Omental fat pad (tissue), 4 donors: ENCODE measurements around the gene KLC1. TPM values are rescaled to one million over a fixed set of nuclear protein-coding genes. Genes with fewer than 3 reads are reported as not detected.

Experiments used
- ATAC-seq: fragments of 150-250 bp; one replicate; pipeline ENCODE4 v1.9.1; 2016; ENCODE audit warnings: mild to moderate bottlenecking, moderate library complexity; ENCODE audit not compliant: low FRiP score
- DNase-seq: peaks from one replicate; pipeline ENCODE4 v3.0.0-alpha.2; 2019; ENCODE audit warnings: low spot score
- CTCF ChIP-seq, 3 donors: fragments of 450-650 bp; IDR thresholded peaks; one replicate each; pipeline ENCODE4 v1.5.1; 2016 to 2017; ENCODE audit warnings: antibody characterized with exemption in 3 of 3, mild to moderate bottlenecking in 3 of 3, moderate library complexity in 2 of 3
- total RNA-seq, 4 donors: library from RNA; depleted of rRNA; stranded (reverse); fragments of >200 nt; gene quantifications; one replicate each; pipeline ENCODE4 v1.1.0, GENCODE V29; 2016

Gene KLC1
- total RNA-seq, 4 donors from 2014 or later, result 195 to 349 (median 289) TPM

GRCh38 chr14:103708750-103709187, 79.8 kb downstream of the KLC1 start:
- DNase-seq (no peak), ATAC-seq (no peak)
- TF ChIP-seq CTCF (IDR thresholded peaks at IDR 0.05), result no peak

- DNase-seq (no peak), ATAC-seq (no peak)
- no peak for TF ChIP-seq CTCF (IDR thresholded peaks at IDR 0.05)
These were observed 80.8 kb downstream of the KLC1 start for GRCh38 chr14:103709814-103710213.

- no peak for TF ChIP-seq CTCF (IDR thresholded peaks at IDR 0.05)
- no peak for DNase-seq
- no peak for ATAC-seq
These were observed 81.9 kb downstream of the KLC1 start for GRCh38 chr14:103710771-103711377.

- TF ChIP-seq CTCF (IDR thresholded peaks at IDR 0.05), result no peak
- DNase-seq, result no peak
- ATAC-seq, result no peak
These were observed 82.8 kb downstream of the KLC1 start for GRCh38 chr14:103711516-103712431.

- ATAC-seq, result no peak
- no peak for TF ChIP-seq CTCF (IDR thresholded peaks at IDR 0.05)
These were observed 83.7 kb downstream of the KLC1 start for GRCh38 chr14:103712633-103713247.

GRCh38 chr14:103713304-103714062, 84.5 kb downstream of the KLC1 start:
- DNase-seq (no peak), ATAC-seq (no peak)
- no peak for TF ChIP-seq CTCF (IDR thresholded peaks at IDR 0.05)

More at GRCh38 chr14:103712633-103713247, 83.7 kb downstream of the KLC1 start:
- DNase-seq, result no peak
